Glomerular endothelial cell (primary cell): ENCODE measurements around the gene SSUH2. TPM values are rescaled to one million over a fixed set of nuclear protein-coding genes. Genes with fewer than 3 reads are reported as not detected.
"Not testable (repeated sequence)": the region's sequence is repeated elsewhere in the genome, so short reads cannot be mapped to it uniquely, and the experiment has no call there.

Experiments used
- DNase-seq: peaks from one replicate; pipeline ENCODE4 v3.0.0-alpha.2; 2011; ENCODE audit warnings: low read depth, low spot score; ENCODE audit errors: extremely low read depth
- total RNA-seq: library from RNA; depleted of rRNA; stranded (reverse); fragments of >200 nt; gene quantifications from 2 replicates; pipeline ENCODE4 v1.2.3, GENCODE V29; 2015

The SSUH2 gene
- total RNA-seq, 1 donor from 2014 or later = not detected

DNA sequence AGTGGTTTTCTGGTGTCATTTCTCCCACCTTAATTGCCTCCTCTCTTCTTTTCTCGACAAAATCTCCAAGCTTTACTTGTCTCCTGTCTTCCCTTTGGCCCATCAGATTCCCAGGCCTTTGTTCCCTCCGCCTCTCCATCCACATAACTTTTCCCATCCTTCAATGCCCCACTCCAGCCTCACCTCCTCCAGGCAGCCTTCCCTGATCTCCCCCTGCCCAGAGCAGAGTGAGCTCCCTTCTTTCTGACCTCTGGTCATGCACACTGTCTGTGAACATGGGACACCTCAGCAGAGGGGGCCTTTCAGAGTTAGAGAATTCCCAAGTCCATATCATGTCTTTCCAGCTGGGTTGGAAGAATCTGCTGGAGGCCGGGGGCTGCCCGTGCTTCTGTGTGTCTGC, 14.6 kb upstream of the SSUH2 start:
- no peak for DNase-seq

DNA sequence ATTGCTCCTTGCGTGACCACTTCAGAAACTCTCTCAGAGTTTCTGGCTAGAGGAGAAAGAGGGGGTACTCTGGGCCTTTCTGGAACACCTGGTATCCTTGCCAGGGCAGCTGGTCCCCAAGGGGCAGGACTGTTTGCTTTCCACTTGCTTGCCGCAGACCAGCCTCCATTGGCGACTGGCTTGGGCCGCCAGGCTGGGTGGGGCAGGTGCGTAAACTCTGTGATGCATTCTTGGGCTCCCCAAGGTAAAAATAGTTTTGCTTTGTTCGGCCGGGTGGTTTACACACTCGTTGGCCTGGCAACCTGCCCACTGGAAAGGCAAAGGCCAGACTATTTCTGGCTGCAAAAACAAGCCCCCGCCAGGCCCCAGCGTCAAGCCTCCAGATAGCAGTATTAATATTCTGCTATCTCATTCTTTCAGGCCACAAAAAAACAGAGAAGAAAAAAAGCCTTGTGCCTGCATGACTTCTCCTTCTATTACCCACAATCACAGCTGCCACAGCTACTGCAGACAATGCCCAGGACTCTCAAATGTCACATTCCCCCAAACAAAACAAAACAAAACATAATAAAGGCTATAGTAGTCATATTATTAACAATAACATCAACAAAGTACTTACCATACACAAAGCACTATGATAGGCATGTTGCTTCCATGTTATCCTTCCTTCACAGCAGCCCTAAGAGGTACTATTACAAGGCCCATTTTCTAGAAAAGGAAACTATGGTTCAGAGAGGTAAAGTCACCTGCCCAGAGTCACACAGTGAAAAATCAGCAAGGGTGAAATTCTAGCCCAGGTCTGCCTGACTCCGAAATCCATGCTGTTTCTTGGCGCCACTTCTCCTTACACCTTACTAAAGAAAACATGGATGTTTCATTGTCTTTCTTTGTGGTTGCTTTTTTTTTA, 14.0 kb upstream of the SSUH2 start:
- no peak for DNase-seq

DNA sequence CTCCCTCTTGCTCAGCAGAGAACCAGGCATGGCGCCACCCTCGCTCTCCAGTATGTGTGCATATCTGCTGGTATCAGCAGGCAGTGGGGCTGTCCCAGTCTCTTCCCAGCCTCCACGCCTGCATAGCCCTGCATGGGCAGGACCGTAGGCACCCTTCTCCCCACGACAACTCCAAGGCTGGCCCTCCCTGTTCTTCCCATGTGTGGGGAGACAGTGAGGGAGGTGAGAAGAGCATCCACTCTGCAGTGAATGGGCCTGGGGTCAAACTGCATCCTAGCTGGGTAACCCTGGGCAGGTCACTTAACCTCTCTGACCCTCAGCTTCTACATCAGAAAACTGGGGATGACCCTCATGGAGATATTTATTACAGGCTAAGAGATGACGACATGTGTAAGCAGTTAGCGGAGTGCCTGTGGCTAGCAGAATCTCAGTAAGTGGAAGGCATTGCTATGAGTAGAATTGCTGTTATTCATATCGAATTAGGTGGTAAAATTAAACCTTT, 13.3 kb upstream of the SSUH2 start:
- no peak for DNase-seq

DNA sequence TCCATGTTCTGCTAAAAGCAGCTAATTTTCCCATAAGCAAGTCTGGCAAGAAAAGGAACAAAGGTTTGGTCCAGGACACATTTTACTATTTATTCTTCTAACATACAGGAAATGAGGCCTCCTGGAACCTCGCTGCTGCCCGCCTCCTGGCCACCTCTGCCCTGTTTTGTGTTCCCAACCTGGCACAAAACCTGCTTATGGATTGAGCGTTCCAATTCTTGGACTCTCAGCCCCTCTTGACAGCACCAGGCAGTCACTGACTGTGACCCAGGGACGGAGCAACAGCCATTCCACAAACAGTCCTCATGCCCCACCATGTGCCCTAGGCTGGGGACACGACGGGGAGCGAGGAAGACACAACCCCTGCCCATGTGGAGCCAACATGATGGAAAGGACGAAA, 11.6 kb upstream of the SSUH2 start:
- DNase-seq = no peak

DNA sequence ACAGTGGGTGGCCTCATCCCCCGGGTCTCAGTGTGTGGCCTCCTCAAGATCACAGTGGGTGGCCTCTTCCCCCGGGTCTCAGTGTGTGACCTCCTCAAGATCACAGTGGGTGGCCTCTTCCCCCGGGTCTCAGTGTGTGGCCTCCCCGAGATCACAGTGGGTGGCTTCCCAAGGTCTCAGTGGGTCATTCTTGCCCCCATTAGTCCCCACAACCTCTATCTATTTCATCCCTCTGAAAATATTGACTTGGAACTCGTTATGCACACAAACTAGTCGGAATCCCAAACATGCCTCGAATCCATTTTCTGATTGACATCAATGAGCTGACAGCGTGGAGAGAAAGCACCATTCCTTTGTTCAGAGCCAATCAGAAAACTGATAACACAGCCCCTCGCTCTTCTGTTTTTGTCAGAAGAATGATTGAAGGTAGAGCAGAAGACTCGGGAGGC, 10.8 kb upstream of the SSUH2 start:
- no peak for DNase-seq

DNA sequence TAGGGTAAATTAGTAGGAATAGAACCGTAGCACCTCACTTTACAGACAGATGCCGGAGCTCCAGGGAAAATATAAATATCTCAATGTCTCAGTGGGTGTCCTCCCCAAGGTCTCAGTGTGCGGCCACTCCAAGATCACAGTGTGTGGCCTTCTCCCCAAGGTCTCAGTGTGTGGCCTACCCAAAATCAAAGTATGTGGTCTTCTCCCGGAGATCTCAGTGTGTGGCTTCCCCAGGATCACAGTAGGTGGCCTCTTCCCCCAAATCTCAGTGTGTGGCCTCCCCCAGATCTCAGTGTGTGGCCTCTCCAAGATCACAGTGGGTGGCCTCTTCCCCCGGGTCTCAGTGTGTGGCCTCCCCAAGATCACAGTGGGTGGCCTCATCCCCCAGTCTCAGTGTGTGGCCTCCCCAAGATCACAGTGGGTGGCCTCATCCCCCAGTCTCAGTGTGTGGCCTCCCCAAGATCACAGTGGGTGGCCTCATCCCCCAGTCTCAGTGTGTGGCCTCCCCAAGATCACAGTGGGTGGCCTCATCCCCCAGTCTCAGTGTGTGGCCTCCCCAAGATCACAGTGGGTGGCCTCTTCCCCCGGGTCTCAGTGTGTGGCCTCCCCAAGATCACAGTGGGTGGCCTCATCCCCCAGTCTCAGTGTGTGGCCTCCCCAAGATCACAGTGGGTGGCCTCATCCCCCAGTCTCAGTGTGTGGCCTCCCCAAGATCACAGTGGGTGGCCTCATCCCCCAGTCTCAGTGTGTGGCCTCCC, 10.2 kb upstream of the SSUH2 start:
- not testable (repeated sequence) for DNase-seq

DNA sequence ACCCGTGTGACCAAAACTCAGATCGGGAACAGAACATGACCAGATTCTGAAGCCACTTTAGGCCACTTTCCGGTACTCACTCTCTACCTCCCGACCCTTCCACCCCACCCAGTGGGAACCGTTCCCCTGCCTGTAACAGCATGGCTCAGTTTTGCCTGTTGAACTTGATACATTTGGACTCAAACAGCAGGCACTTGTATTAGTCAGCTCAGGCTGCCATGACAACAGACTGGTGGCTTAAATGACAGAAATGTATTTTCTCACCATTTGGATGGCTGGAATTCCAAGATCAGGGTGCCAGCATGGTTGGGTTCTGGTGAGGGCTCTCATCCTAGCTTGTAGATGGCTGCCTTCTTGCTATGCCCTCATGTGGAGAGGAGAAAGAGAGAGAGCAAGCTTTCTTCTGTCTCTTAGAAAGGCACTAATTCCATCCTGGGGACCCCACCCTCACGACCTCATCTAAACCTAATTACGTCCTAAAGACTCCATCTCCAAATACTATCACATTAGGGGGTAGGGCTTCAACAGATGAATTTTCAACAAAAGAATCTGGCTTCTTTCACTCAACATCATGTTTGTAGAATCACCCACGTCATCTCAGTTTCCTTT, 9.3 kb upstream of the SSUH2 start:
- DNase-seq = no peak

DNA sequence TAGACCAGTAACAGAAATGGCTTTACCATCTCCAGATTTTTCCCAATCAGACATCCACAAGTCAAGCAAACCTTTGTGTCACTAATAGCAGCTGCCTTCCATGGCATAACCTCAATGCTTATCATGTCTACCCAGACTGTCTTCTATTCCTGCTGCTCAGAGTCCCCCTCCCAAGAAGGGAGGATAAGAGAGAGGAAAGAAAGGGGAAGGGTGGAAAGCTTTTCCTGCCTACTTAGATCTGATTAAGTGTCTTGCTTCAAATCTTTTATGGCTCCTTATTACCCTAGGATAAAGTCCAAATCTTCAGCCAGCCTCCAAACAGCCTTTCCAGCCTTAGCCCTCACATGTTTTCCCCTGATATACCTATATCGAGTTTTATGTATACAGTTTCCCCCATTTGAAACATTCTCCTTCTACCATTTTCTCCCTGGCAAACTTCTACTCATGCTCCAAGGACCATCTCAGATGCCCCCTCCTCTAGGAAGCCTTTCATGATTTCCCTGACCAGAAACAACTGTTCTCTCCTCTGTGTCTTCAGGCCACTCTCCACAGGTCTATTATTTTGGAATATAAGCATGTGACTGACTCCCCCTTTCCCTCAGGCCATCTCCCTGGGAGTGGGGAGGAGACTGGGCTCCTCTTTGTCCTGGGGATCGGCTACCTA, 7.9 kb upstream of the SSUH2 start:
- no peak for DNase-seq

DNA sequence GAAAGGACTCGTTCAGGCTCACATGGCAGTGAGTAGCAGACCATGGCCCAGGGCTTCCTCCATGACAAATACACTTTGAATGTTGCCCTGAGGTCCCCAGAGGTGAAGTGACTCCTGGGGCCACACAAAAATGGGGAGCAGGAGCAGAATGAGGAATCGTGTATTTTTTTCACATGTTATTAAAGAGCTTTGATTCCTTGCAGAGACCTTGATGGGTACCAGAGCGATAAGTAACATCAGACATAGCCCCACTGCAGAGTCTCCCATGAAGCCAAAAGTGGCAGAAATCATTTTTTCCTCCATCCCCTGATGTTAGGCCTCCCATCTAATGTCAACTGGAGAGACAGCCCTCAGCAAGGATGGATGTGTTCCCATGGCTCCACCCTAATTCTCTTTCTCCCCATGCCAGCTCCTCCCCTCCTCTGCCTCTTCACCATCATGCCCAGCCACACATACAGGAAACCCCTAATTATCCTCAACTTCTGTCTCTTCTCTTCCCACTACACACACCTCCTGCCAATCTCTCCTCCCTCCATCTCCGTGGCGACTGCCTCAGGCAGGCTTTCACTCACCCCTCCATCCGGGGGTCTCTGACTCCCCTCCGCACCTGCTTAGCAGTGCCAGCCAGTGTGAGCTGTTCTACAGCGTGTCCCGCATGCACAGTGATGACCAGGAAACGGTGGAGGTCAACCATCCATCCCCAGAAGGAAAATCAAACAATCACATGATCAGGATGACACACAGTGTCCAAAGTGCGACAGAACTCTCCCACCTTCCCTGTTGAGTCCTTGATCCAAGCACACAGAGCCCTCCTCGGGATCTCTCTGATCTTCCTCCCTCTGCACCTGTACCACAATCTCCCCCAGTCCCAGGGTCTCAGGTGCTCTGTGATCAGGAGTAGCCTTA, 7.1 kb upstream of the SSUH2 start:
- no peak for DNase-seq

DNA sequence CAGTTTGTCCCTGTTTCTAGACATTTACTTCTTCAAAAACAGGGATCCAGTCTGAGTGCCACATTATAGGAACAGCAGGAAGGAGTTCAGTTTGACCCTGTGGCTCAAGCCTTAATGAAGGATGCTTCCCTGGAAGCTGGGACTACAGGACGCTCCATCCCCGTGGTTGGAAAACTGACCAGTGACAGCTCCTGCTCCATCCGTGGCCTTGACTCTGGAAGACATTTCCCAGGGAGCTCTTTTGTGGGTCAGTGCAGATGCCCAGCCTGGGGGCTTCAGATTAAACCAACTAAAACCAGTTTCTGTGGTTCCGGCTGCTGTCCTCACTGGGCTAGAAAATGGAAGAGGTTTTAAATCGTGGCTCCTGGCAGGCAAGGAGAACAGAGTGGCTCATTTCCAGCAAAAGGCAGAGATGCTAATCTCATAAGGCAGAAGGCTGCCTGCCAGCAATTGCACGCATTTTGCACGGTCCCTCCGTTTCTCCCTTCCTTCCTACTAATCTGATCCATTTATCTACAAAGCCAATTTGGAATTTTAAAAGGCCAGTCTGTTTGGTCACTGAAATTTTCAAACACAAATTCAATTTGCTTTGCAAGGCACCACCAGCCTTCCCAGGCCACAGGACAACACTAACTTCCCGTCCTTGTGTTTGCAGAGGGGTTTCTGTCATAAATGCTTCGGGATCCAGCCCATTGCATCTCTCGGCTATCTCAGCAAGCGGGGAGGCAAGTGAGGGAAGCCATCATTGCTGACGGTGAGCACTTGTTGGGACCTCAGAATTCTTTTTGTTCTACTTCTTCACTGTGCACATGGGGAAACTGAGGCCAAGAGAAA, 6.2 kb upstream of the SSUH2 start:
- DNase-seq = no peak

DNA sequence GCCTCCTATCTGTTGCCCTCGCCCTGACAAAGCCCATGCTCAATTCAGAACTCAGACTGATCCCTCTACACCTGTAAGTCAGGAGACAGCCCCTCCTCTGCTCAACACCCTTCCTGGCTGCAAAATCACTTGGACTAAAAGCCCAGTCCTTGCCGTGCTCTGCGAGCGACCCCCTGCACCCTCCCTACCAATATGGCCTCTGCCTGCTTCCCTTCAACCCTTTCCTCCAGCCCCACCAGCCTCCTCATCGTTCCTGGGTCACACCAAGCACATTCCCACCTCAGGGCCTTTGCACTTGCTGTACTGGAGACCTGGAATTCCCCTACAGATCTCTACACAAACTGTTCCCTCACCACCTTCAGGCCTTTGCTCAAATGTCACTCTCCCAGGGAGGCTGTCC, 5.2 kb upstream of the SSUH2 start:
- no peak for DNase-seq

DNA sequence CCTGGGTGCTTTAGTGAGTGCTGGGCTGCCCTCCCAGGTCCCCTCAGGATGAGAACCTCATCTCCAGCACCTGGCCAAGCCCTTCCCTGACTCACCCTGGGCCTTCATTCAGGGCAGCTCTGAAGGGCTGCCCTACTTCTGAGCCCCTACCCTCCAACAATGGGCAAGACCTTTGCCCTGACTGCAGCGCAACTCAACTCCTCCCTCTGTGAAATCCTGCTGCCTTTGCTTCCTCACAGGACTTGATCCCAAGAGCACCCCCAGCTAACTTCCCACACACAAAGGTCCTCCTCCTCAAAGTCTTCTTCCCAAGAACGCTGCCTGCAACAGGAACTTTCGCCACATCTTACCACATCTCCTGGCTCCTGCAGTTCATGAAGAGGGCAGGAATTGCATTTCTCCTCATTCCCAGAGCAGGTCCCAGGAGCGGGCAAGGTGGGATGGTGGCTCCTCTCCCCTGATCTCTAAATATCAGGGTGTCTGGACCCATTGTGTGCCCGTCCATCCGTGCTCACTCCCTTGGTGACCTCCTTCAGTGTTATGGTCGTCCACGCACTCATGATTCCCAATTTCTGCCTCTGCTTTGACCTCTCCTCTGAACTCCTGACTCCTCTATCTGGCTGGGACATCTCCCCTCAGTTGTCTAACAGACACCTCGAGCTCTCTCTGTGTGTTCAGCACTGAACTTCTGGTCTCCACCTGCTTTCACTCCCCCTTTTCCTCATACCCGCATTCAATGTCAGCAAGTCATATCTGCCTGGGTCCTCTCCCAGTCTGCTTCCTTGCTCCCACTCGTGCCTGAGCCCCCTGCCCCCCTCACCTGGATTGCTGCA, 4.5 kb upstream of the SSUH2 start:
- DNase-seq = no peak

DNA sequence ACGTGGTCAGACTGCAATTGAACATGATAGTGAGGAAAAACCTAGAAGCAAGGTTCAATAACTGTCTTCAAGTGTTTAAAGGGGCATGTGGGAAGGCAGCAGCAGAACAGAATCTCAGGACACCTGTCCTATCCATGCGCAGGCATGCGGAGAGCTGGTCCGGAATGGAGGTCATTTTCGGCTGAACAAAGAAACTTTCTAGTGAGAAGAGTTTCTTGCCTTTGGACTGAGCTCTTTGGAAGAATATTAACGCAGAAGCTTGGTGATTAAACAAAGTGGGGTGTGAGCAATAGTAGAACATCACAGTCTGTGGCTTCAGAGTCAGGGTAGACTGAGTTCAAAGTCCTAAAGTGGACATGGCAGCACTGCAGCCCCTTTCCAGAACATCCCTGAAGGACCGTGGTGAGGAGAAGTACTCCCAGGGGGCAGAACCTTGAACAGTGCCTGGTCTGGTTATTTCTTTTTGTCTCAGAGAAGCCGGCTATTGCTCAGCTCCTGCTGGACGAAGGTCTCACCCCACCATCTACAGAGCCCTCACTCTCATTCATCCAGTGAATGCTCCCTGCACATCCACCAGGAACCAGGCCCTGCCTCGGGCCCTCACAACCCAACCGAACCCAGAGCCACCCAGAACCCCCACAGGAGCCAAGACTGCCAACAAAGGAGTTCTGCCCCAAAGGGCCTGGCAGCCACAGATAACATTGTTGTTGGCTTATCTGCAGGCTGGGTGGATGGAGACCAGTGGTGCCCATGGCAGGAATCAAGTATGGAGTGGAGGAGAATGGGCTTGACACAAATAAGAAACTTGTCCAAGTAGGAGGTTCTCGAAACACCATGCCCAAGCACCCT, 2.8 kb upstream of the SSUH2 start:
- no peak for DNase-seq

DNA sequence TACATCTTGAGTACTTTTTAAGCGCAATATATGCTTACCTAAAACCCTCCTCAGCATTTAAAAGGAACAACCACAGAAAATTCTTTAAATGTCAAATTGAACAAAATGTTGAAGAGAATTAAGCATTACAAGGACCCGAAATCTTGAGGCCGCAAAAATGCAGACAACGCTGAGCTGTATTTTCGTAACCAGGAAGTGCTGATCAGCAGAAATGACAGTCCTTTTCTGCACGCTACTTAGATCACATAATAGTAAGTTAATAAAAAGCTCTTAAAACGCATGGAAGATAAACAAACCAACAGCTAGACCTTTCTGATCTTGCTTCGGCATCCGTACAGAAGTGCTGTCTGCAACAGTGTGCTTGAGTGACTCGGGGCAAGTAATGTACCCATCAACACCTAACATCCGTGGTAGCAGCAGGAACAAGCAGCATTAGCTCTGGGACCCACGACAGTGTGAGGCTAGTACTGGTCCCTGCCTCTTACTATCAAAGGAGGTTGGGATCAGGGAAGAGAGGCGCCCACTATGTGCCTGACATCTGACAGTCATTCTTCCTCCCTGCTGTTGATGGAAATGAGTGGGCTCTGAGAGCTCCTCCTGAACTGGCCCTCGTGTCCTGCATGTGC, 1.8 kb upstream of the SSUH2 start:
- no peak for DNase-seq

DNA sequence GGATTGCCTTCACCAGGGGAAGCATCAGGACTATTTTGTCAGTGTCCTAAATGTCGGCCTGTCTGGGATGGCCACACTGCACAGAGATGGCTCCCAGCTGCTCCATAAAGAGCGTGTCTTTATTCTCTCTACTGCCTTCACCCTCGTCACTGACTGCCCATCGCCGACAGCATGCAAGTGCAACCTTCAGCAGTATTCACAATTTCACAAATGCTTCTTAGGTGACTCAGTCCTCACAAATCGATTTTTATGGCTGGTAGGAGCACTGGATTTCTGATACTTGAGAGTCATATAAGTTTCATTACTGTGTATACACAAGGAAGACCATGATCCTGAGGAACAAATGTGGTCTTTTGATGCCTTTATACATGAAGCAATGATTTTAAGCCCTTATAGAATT, 1.1 kb upstream of the SSUH2 start:
- no peak for DNase-seq

DNA sequence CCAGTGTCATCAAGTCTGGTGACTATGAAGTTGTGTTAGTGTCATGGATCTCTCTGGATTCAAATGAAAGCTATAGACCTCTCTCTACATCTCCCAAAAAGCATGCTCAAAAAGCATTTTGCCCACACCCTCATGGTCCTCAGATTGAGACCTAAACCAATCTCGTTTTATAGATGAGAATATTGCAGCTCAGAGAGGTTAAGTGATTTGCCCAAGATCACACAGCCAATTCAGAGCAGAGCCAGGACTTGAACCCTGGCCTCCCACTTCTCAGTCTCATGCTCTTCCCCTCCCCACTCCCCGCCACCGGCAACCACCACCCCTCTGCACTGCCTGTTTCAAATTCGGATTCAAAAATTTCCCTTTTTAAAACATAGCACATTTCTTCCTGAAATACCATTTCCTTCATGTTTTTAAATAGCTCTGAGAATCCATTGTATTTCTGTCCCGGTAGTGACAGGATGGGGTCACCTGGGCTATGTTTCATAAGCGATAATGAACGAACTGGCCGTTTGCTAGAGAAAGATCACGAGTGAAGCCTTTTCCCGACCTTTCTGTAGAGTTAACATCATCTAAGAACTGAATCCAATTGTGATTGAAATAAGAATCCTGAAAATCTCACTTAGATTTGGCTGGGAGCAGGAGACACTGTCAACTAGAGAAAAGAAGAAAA, 769 bp downstream of the SSUH2 start:
- no peak for DNase-seq
